Osteoblast (primary cell): Measurements from ENCODE around the gene CCL24. TPM values are rescaled to one million over a fixed set of nuclear protein-coding genes. Genes with fewer than 3 reads are reported as not detected.

Source experiments
- DNase-seq: peaks from one replicate; pipeline ENCODE4 v3.0.0; 2011; ENCODE audit warnings: low spot score, mixed read lengths; ENCODE audit not compliant: insufficient read length; ENCODE audit errors: missing footprints
- H2AFZ ChIP-seq: 2 replicates; pipeline ENCODE4 v1.6.0; 2011; ENCODE audit warnings: mild to moderate bottlenecking, low read length
- H3K27ac ChIP-seq: 2 replicates; pipeline ENCODE4 v1.5.1; 2011; ENCODE audit warnings: mild to moderate bottlenecking, low read depth, low read length, moderate library complexity
- H3K27me3 ChIP-seq: 2 replicates; pipeline ENCODE4 v1.6.0; 2012; ENCODE audit warnings: mild to moderate bottlenecking, control low read depth, inconsistent platforms, low read length, moderate library complexity; ENCODE audit not compliant: insufficient read depth
- H3K36me3 ChIP-seq: 2 replicates; pipeline ENCODE4 v1.5.1; 2011; ENCODE audit warnings: mild to moderate bottlenecking, low read length, control low read depth, moderate library complexity; ENCODE audit not compliant: insufficient read depth
- H3K4me1 ChIP-seq: 2 replicates; pipeline ENCODE4 v1.5.1; 2011; ENCODE audit warnings: mild to moderate bottlenecking, low read length, control low read depth, moderate library complexity; ENCODE audit not compliant: insufficient read depth
- H3K4me2 ChIP-seq: 2 replicates; pipeline ENCODE4 v1.6.0; 2011; ENCODE audit warnings: mild to moderate bottlenecking, low read length; ENCODE audit not compliant: insufficient read depth
- H3K4me3 ChIP-seq: fragments of 200-600 bp; sonication (generic); 3 replicates; pipeline ENCODE4 v1.5.1; 2012; ENCODE audit warnings: mild to moderate bottlenecking, low read length, inconsistent platforms; ENCODE audit not compliant: insufficient read depth
- H3K79me2 ChIP-seq: 2 replicates; pipeline ENCODE4 v1.6.0; 2012; ENCODE audit warnings: mild to moderate bottlenecking, low read length, control low read depth, inconsistent platforms; ENCODE audit not compliant: insufficient read depth
- H3K9me3 ChIP-seq: 2 replicates; pipeline ENCODE4 v1.5.1; 2011; ENCODE audit warnings: low read depth, low read length, control low read depth
- H4K20me1 ChIP-seq: 2 replicates; pipeline ENCODE4 v1.6.0; 2012; ENCODE audit warnings: mild to moderate bottlenecking, low read length, control low read depth; ENCODE audit not compliant: insufficient read depth
- total RNA-seq: library from RNA; depleted of rRNA; stranded (reverse); fragments of >200 nt; gene quantifications from 2 replicates; pipeline ENCODE4 v1.2.3, GENCODE V29; 2012
- TF ChIP-seq, protein P1 (sequence below): IDR thresholded peaks from 2 replicates; pipeline ENCODE4 v1.5.1; 2011; ENCODE audit warnings: mild to moderate bottlenecking, low read depth, low read length, moderate library complexity; ENCODE audit errors: extremely low read depth

Gene CCL24
- total RNA-seq, 1 donor = not detected

- TF ChIP-seq, protein P1, sequence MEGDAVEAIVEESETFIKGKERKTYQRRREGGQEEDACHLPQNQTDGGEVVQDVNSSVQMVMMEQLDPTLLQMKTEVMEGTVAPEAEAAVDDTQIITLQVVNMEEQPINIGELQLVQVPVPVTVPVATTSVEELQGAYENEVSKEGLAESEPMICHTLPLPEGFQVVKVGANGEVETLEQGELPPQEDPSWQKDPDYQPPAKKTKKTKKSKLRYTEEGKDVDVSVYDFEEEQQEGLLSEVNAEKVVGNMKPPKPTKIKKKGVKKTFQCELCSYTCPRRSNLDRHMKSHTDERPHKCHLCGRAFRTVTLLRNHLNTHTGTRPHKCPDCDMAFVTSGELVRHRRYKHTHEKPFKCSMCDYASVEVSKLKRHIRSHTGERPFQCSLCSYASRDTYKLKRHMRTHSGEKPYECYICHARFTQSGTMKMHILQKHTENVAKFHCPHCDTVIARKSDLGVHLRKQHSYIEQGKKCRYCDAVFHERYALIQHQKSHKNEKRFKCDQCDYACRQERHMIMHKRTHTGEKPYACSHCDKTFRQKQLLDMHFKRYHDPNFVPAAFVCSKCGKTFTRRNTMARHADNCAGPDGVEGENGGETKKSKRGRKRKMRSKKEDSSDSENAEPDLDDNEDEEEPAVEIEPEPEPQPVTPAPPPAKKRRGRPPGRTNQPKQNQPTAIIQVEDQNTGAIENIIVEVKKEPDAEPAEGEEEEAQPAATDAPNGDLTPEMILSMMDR = no peak
Measured at GRCh38 chr7:75806560-75807307, 6.9 kb downstream of the CCL24 start.

DNA sequence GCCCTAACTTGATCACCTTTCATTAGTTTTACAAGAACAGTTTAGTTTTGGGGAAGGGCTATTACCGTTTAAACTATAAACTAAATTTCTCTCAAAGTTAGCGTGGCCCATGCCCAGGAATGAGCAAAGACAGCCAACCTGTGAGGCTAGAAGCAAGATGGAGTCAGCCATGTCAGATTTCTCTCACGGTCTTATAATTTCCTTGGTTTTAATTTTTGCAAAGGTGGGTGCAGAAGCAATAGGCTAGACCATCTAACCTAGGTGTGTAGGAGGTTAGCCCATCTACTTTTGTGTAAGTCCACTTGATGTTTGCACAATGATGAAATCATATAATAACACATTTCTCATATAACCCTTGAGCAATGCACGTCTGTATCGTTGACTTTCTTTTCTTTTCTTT is 8.9 kb downstream of the CCL24 start:
- H3K4me2 ChIP-seq = no peak overlapping the region
- H3K4me1 ChIP-seq = no peaks in the 10 kb centered on the region
- no peak overlapping the region for H3K4me3 ChIP-seq
- H3K36me3 ChIP-seq = no peaks in the 10 kb centered on the region
- peaks cover 8% of the 10 kb centered on the region for H3K9me3 ChIP-seq
- TF ChIP-seq, protein P1 = no peak
- H2AFZ ChIP-seq = no peak overlapping the region
- no peaks in the 10 kb centered on the region for H4K20me1 ChIP-seq
- H3K27me3 ChIP-seq = peaks cover 4% of the 10 kb centered on the region
- DNase-seq = no peak
- H3K79me2 ChIP-seq = no peaks in the 10 kb centered on the region
- no peak overlapping the region for H3K27ac ChIP-seq

More at GRCh38 chr7:75806560-75807307, 6.9 kb downstream of the CCL24 start:
- Histone ChIP-seq H3K4me2 (no peak overlapping the region), H2AFZ (no peak overlapping the region), H3K4me1 (no peaks in the 10 kb centered on the region), H3K79me2 (no peaks in the 10 kb centered on the region), H3K27ac (no peak overlapping the region), H3K36me3 (no peaks in the 10 kb centered on the region), H3K4me3 (no peak overlapping the region), H3K9me3 (peaks cover 8% of the 10 kb centered on the region), H3K27me3 (peaks cover 4% of the 10 kb centered on the region), H4K20me1 (no peaks in the 10 kb centered on the region)
- no peak for DNase-seq

- DNase-seq = no peak
- peaks cover 8% of the 10 kb centered on the region for H3K9me3 ChIP-seq
- H3K4me2 ChIP-seq = no peak overlapping the region
- no peak overlapping the region for H3K27ac ChIP-seq
- H3K79me2 ChIP-seq = no peaks in the 10 kb centered on the region
- H3K4me3 ChIP-seq = no peak overlapping the region
- no peaks in the 10 kb centered on the region for H4K20me1 ChIP-seq
- no peak overlapping the region for H2AFZ ChIP-seq
- no peaks in the 10 kb centered on the region for H3K36me3 ChIP-seq
- TF ChIP-seq, protein P1 = no peak
- H3K4me1 ChIP-seq = no peaks in the 10 kb centered on the region
- H3K27me3 ChIP-seq = peaks cover 4% of the 10 kb centered on the region
Measured at GRCh38 chr7:75804004-75804403, 9.6 kb downstream of the CCL24 start.

- no peak overlapping the region for H3K27ac ChIP-seq
- H3K79me2 ChIP-seq = no peaks in the 10 kb centered on the region
Measured at GRCh38 chr7:75802552-75802821, 11.1 kb downstream of the CCL24 start.

More at GRCh38 chr7:75802552-75802821, 11.1 kb downstream of the CCL24 start:
- H3K27me3 ChIP-seq = peaks cover 4% of the 10 kb centered on the region
- no peaks in the 10 kb centered on the region for H3K4me1 ChIP-seq
- H3K4me3 ChIP-seq = no peak overlapping the region
- no peaks in the 10 kb centered on the region for H3K36me3 ChIP-seq
- no peak overlapping the region for H3K4me2 ChIP-seq
- no peaks in the 10 kb centered on the region for H4K20me1 ChIP-seq
- TF ChIP-seq, protein P1 = no peak
- peaks cover 8% of the 10 kb centered on the region for H3K9me3 ChIP-seq
- no peak overlapping the region for H2AFZ ChIP-seq
- no peak for DNase-seq
